Neutrophil (primary cell): ENCODE data around the gene DBNL.

Experiments used
- H3K27ac ChIP-seq: fragments of 200-600 bp; sonication (generic); 2 replicates; pipeline ENCODE4 v1.5.1; 2016; ENCODE audit warnings: mild to moderate bottlenecking, moderate library complexity
- H3K27me3 ChIP-seq: fragments of 200-600 bp; sonication (generic); 2 replicates; pipeline ENCODE4 v1.6.0; 2016; ENCODE audit warnings: mild to moderate bottlenecking
- H3K36me3 ChIP-seq: fragments of 200-600 bp; sonication (generic); 2 replicates; pipeline ENCODE4 v1.5.1; 2017
- H3K4me1 ChIP-seq, 2 experiments: fragments of 200-600 bp in 1 of 2; sonication (generic) in 1 of 2; 1 replicate in 1 of 2; 2 replicates in 1 of 2; pipeline versions ENCODE4 v1.5.1 to v1.6.1; 2013 to 2016; ENCODE audit warnings: low read depth in 1 of 2, low read length in 1 of 2, mild to moderate bottlenecking in 1 of 2, moderate library complexity in 1 of 2; ENCODE audit not compliant: control insufficient read depth in 1 of 2, insufficient read depth in 1 of 2
- H3K4me3 ChIP-seq, 2 experiments: fragments of 200-600 bp in 1 of 2; sonication (generic) in 1 of 2; 1 replicate in 1 of 2; 2 replicates in 1 of 2; pipeline ENCODE4 v1.5.1; 2013 to 2016; ENCODE audit warnings: low read depth in 1 of 2, low read length in 1 of 2, mild to moderate bottlenecking in 1 of 2, moderate library complexity in 1 of 2
- H3K9me3 ChIP-seq: fragments of 200-600 bp; sonication (generic); 2 replicates; pipeline ENCODE4 v1.5.1; 2016
- CTCF ChIP-seq: fragments of 200-600 bp; sonication (generic); IDR thresholded peaks from 2 replicates; pipeline ENCODE4 v1.5.1; 2016; ENCODE audit warnings: antibody characterized with exemption

DBNL gene

GRCh38 chr7:44095781-44096180 lies 51.3 kb downstream of the DBNL start:
- H3K4me3 ChIP-seq, result no peak overlapping the region
- no peak for TF ChIP-seq CTCF
- peaks cover 1% of the 10 kb centered on the region for H3K27me3 ChIP-seq
- no peaks in the 10 kb centered on the region for H3K4me1 ChIP-seq
- H3K9me3 ChIP-seq, result no peaks in the 10 kb centered on the region
- no peak overlapping the region for H3K27ac ChIP-seq
- H3K36me3 ChIP-seq, result no peaks in the 10 kb centered on the region

- Histone ChIP-seq H3K9me3 (no peaks in the 10 kb centered on the region), H3K27ac (no peak overlapping the region), H3K4me3 (no peak overlapping the region), H3K4me1 (no peaks in the 10 kb centered on the region), H3K36me3 (no peaks in the 10 kb centered on the region), H3K27me3 (peaks cover under 1% of the 10 kb centered on the region)
- TF ChIP-seq CTCF, result no peak
Measured at GRCh38 chr7:44096326-44096881, 51.9 kb downstream of the DBNL start.

GRCh38 chr7:44097064-44097932 lies 52.8 kb downstream of the DBNL start:
- no peak overlapping the region for H3K27ac ChIP-seq
- H3K27me3 ChIP-seq, result peaks cover 10% of the 10 kb centered on the region
- no peak for TF ChIP-seq CTCF

GRCh38 chr7:44098092-44099068 lies 53.9 kb downstream of the DBNL start:
- Histone ChIP-seq H3K27ac (no peak overlapping the region), H3K9me3 (no peaks in the 10 kb centered on the region), H3K36me3 (no peaks in the 10 kb centered on the region), H3K27me3 (peaks cover 20% of the 10 kb centered on the region), H3K4me3 (no peak overlapping the region), H3K4me1 (no peaks in the 10 kb centered on the region)
- TF ChIP-seq CTCF, result no peak

More at GRCh38 chr7:44097064-44097932, 52.8 kb downstream of the DBNL start:
- Histone ChIP-seq H3K9me3 (no peaks in the 10 kb centered on the region), H3K4me3 (no peak overlapping the region), H3K36me3 (no peaks in the 10 kb centered on the region), H3K4me1 (no peaks in the 10 kb centered on the region)

GRCh38 chr7:44099669-44100068 lies 55.2 kb downstream of the DBNL start:
- no peaks in the 10 kb centered on the region for H3K4me1 ChIP-seq
- no peak overlapping the region for H3K27ac ChIP-seq
- no peak for TF ChIP-seq CTCF
- H3K36me3 ChIP-seq, result no peaks in the 10 kb centered on the region
- H3K27me3 ChIP-seq, result peaks cover 33% of the 10 kb centered on the region
- no peaks in the 10 kb centered on the region for H3K9me3 ChIP-seq
- no peak overlapping the region for H3K4me3 ChIP-seq
